HFFc6 (cell line): ENCODE results near the gene GALNT3. TPM values are rescaled to one million over a fixed set of nuclear protein-coding genes. Genes with fewer than 3 reads are reported as not detected.

ENCODE experiments used
- DNase-seq: peaks from one replicate; pipeline ENCODE4 v3.0.0-alpha.2; 2018
- H3K27ac Mint-ChIP-seq: 2 replicates; pipeline ENCODE4 v1.8.0; 2020; ENCODE audit warnings: mild to moderate bottlenecking, mixed read lengths
- H3K27me3 Mint-ChIP-seq: 2 replicates; pipeline ENCODE4 v1.8.0; 2021; ENCODE audit warnings: mild to moderate bottlenecking, moderate library complexity, mixed read lengths; ENCODE audit not compliant: insufficient read depth
- H3K36me3 Mint-ChIP-seq: 2 replicates; pipeline ENCODE4 v1.8.0; 2021; ENCODE audit warnings: low read depth, mixed read lengths
- H3K4me1 Mint-ChIP-seq: 2 replicates; pipeline ENCODE4 v1.8.0; 2020; ENCODE audit warnings: low read depth, mixed read lengths
- H3K4me3 Mint-ChIP-seq: 2 replicates; pipeline ENCODE4 v1.8.0; 2020; ENCODE audit warnings: mild to moderate bottlenecking, moderate library complexity, mixed read lengths
- H3K9me3 Mint-ChIP-seq: 2 replicates; pipeline ENCODE4 v1.8.0; 2020; ENCODE audit warnings: mild to moderate bottlenecking, mixed read lengths
- CTCF ChIP-seq: fragments of 200-600 bp; sonication (generic); IDR thresholded peaks from 2 replicates; pipeline ENCODE4 v1.5.0; 2021; ENCODE audit warnings: antibody characterized with exemption, mild to moderate bottlenecking
- total RNA-seq, 6 experiments: library from RNA; stranded (reverse); fragmentation: NEBNext Ultra II Directional; extraction: Animal tissue kit (Norgen Biotek cat#: 25700); gene quantifications; 2 replicates in 1 of 6; 3 replicates in 5 of 6; pipeline ENCODE4 v1.2.3, GENCODE V29; 2021

Gene GALNT3
- total RNA-seq, 6 experiments from 2014 or later, result 0.28 to 1.7 (median 0.82) TPM

- DNase-seq, result no peak
- no peaks in the 10 kb centered on the region for H3K9me3 Mint-ChIP-seq
- H3K4me3 Mint-ChIP-seq, result no peak overlapping the region
- no peak overlapping the region for H3K27ac Mint-ChIP-seq
- TF ChIP-seq CTCF, result no peak
- H3K4me1 Mint-ChIP-seq, result peaks cover 6% of the 10 kb centered on the region; the same call in 1 of the 2 replicates
- no peaks in the 10 kb centered on the region for H3K36me3 Mint-ChIP-seq
- H3K27me3 Mint-ChIP-seq, result peaks cover 1% of the 10 kb centered on the region; the same call in 1 of the 2 replicates
These were observed 16.4 kb upstream of the GALNT3 start for GRCh38 chr2:165810418-165810817.

GRCh38 chr2:165804719-165805118 is 10.7 kb upstream of the GALNT3 start:
- TF ChIP-seq CTCF, result no peak
- H3K27ac Mint-ChIP-seq, result no peak overlapping the region
- H3K4me1 Mint-ChIP-seq, result peaks cover 5% of the 10 kb centered on the region; the same call in 1 of the 2 replicates
- no peaks in the 10 kb centered on the region for H3K9me3 Mint-ChIP-seq
- DNase-seq, result no peak
- peaks cover 2% of the 10 kb centered on the region; the same call in 1 of the 2 replicates for H3K27me3 Mint-ChIP-seq
- H3K4me3 Mint-ChIP-seq, result no peak overlapping the region
- no peaks in the 10 kb centered on the region for H3K36me3 Mint-ChIP-seq

- no peak for DNase-seq
- Mint-ChIP-seq H3K9me3 (no peaks in the 10 kb centered on the region), H3K27ac (no peak overlapping the region), H3K4me3 (no peak overlapping the region), H3K36me3 (no peaks in the 10 kb centered on the region), H3K4me1 (peaks cover 5% of the 10 kb centered on the region; the same call in 1 of the 2 replicates), H3K27me3 (peaks cover 2% of the 10 kb centered on the region; the same call in 1 of the 2 replicates)
- no peak for TF ChIP-seq CTCF
These were observed 9.2 kb upstream of the GALNT3 start for GRCh38 chr2:165803123-165803760.

GRCh38 chr2:165801176-165801575 is 7.1 kb upstream of the GALNT3 start:
- H3K27me3 Mint-ChIP-seq, result peaks cover 2% of the 10 kb centered on the region; the same call in 1 of the 2 replicates
- no peak overlapping the region for H3K4me3 Mint-ChIP-seq
- TF ChIP-seq CTCF, result no peak
- no peak for DNase-seq
- H3K36me3 Mint-ChIP-seq, result no peaks in the 10 kb centered on the region
- H3K27ac Mint-ChIP-seq, result no peak overlapping the region
- no peaks in the 10 kb centered on the region for H3K9me3 Mint-ChIP-seq
- peaks cover 5% of the 10 kb centered on the region; the same call in 1 of the 2 replicates for H3K4me1 Mint-ChIP-seq

GRCh38 chr2:165796819-165797530 is 2.9 kb upstream of the GALNT3 start:
- DNase-seq, result no peak
- TF ChIP-seq CTCF, result no peak
- peaks cover 21% of the 10 kb centered on the region for H3K4me1 Mint-ChIP-seq
- H3K36me3 Mint-ChIP-seq, result no peaks in the 10 kb centered on the region
- peaks cover 5% of the 10 kb centered on the region; the same call in 1 of the 2 replicates for H3K27me3 Mint-ChIP-seq
- H3K4me3 Mint-ChIP-seq, result no peak overlapping the region
- H3K27ac Mint-ChIP-seq, result no peak overlapping the region
- H3K9me3 Mint-ChIP-seq, result no peaks in the 10 kb centered on the region
